Measurements from ENCODE around the gene PHF21A. TPM values are rescaled to one million over a fixed set of nuclear protein-coding genes. Genes with fewer than 3 reads are reported as not detected.

The PHF21A gene
- total and polyA plus RNA-seq, 2 donors (not counting 3 experiments of a cell fraction or from before 2014, with no cell fraction given), result 14.1 to 30.5 TPM

DNA sequence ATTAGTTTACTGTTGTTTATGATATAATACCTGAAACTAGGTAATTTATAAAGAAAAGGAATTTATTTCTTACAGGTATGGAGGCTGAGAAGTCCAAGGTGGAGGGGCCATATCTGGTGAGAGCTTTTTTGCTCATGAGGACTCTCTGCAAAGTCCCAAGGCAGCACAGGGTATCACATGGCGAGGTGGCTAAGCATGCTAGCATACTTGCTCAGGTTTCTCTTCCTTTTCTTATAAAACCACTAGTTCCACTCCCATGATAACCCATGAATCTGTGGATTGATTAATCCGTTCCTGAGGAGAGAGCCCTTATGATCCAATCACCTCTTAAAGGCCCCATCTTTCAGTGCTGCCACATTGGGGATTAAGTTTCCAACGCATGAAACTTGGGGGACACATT lies 82.7 kb downstream of the PHF21A start:
- no peak overlapping the region for H3K27ac ChIP-seq (ENCODE audit: insufficient read depth, low read depth, low read length)
- dilution Hi-C loops (cut with MboI; ENCODE audit: extremely low pct_ligation_motif_present, low sequenced_read_pairs) (no loop called here), intact Hi-C loops (cut with micrococcal nuclease) (loop anchor here (10.0 kb wide), 1 partner anchor 56 kb away; no protein-coding TSS in a partner anchor)
- H3K4me2 ChIP-seq (ENCODE audit: insufficient read depth, low read length), result no peak overlapping the region
- no TSS peak for BruUV-seq (replicated peaks)
- no peaks in the 10 kb centered on the region for H3K9me1 ChIP-seq (replicated peaks; ENCODE audit: control insufficient read depth, extremely low read depth, insufficient read depth, low read length)
- H4K20me1 ChIP-seq (replicated peaks; ENCODE audit: control insufficient read depth, extremely low read depth, insufficient read depth, low read length), result no peaks in the 10 kb centered on the region
- H3K4me1 ChIP-seq (ENCODE audit: control insufficient read depth, extremely low read depth, insufficient read depth, low read length), result no peaks in the 10 kb centered on the region
- no peak overlapping the region for H2AFZ ChIP-seq (ENCODE audit: low read depth, low read length)
- H3K9ac ChIP-seq (replicated peaks; ENCODE audit: extremely low read depth, insufficient read depth, low read length), result no peak overlapping the region
- H3K79me2 ChIP-seq (ENCODE audit: control insufficient read depth, insufficient read depth, low read length), result no peaks in the 10 kb centered on the region
- ChIA-PET CTCF (interaction anchor here (1.1 kb wide), 1 partner anchor 8 kb away, joined by 4 read pairs; no protein-coding TSS in a partner anchor), POLR2A (no interaction called here)
- no peak overlapping the region for H3K4me3 ChIP-seq (replicated peaks in 1 of 3; ENCODE audit: insufficient read depth in 1 of 3, low read depth in 1 of 3, low read length in 3 of 3)
- no peaks in the 10 kb centered on the region for H3K9me3 ChIP-seq (replicated peaks; ENCODE audit: control insufficient read depth, insufficient read depth, low read length)
- no peak for DNase-seq (ENCODE audit: low read depth, low spot score)
- FAIRE-seq, result no peak
- H3K36me3 ChIP-seq (ENCODE audit: control insufficient read depth in 2 of 2, extremely low read depth in 1 of 2, insufficient read depth in 2 of 2, low read length in 2 of 2), result no peaks in the 10 kb centered on the region
- TF ChIP-seq, protein P1, sequence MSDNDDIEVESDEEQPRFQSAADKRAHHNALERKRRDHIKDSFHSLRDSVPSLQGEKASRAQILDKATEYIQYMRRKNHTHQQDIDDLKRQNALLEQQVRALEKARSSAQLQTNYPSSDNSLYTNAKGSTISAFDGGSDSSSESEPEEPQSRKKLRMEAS (IDR thresholded peaks at IDR 0.05; ENCODE audit: insufficient read depth, insufficient read length), result no peak
- no peak for TF ChIP-seq MYC (IDR thresholded peaks at IDR 0.05; ENCODE audit: low read depth, low read length)
- no peak for TF ChIP-seq JUN (IDR thresholded peaks at IDR 0.05; ENCODE audit: borderline replicate concordance, insufficient read depth, insufficient read length, low read depth)
- TF ChIP-seq GATA2 (IDR thresholded peaks at IDR 0.05; ENCODE audit: insufficient read depth, insufficient read length, low read depth, low read length), result no peak
- no peak for TF ChIP-seq POLR2A (IDR thresholded peaks at IDR 0.05; ENCODE audit: low read depth, low read length)
- TF ChIP-seq, protein P2, sequence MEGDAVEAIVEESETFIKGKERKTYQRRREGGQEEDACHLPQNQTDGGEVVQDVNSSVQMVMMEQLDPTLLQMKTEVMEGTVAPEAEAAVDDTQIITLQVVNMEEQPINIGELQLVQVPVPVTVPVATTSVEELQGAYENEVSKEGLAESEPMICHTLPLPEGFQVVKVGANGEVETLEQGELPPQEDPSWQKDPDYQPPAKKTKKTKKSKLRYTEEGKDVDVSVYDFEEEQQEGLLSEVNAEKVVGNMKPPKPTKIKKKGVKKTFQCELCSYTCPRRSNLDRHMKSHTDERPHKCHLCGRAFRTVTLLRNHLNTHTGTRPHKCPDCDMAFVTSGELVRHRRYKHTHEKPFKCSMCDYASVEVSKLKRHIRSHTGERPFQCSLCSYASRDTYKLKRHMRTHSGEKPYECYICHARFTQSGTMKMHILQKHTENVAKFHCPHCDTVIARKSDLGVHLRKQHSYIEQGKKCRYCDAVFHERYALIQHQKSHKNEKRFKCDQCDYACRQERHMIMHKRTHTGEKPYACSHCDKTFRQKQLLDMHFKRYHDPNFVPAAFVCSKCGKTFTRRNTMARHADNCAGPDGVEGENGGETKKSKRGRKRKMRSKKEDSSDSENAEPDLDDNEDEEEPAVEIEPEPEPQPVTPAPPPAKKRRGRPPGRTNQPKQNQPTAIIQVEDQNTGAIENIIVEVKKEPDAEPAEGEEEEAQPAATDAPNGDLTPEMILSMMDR (IDR thresholded peaks at IDR 0.05; ENCODE audit: extremely low read depth in 1 of 2, insufficient read depth in 1 of 2, low read depth in 1 of 2, low read length in 2 of 2), result no peak
- no peak for TF ChIP-seq EZH2 (IDR thresholded peaks at IDR 0.05; ENCODE audit: borderline replicate concordance, low read depth, low read length, severe bottlenecking)
- TF ChIP-seq FOS (IDR thresholded peaks at IDR 0.05; ENCODE audit: borderline replicate concordance, insufficient read depth, low read length), result no peak
- no peak for TF ChIP-seq POLR2AphosphoS5 (IDR thresholded peaks at IDR 0.05; ENCODE audit: insufficient read depth, low read depth, low read length)
- no peaks in the 10 kb centered on the region for H3K27me3 ChIP-seq (ENCODE audit: control insufficient read depth in 2 of 2, insufficient read depth in 2 of 2, low read length in 2 of 2)

Data from endothelial cell of umbilical vein (primary cell).